ENCODE measurements around the gene CRIP1.

DNA sequence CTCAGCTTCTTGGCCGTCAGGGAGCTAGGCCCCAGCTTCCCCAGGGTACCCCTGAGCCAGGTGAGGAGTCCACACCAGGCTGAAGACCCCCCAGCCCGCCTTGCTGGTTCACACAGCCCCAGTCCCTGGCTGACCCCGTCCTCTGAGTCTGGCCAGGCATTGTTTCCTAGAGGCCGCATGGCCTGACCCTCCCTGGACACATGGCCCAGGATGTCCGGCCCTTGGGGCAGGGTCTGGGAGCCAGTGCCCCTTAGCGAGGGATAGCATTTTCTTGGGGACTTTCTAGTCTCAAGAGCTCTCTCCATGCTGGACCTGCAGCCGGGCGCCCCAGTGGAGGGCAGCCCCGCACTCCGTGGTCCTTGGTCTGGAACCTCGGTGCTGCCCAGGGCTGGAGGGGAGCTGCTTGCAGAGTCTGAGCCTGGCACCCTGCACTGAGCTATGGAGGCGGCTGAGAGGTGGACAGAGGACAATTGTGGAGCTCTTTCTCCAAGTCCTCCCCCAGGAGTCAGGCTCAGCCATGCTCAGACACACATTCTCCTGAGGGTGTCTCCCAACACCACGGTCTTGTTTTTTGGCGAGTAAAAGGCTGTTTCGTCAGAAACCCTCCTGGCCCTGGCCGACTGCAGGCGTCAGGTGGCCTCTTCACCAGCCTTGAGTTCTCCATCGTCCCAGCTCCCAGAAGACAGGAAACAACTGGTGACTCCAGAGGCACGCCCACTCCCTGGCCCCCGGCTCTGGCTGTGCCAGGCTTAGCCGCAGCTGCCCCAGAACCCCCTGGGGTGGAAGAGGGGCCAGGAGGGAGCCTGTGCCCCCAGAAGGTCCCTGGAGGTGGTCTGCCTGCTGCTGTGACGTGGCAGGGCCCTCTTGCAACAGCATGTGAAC lies 29.7 kb upstream of the CRIP1 start:
- TF ChIP-seq, protein P1, sequence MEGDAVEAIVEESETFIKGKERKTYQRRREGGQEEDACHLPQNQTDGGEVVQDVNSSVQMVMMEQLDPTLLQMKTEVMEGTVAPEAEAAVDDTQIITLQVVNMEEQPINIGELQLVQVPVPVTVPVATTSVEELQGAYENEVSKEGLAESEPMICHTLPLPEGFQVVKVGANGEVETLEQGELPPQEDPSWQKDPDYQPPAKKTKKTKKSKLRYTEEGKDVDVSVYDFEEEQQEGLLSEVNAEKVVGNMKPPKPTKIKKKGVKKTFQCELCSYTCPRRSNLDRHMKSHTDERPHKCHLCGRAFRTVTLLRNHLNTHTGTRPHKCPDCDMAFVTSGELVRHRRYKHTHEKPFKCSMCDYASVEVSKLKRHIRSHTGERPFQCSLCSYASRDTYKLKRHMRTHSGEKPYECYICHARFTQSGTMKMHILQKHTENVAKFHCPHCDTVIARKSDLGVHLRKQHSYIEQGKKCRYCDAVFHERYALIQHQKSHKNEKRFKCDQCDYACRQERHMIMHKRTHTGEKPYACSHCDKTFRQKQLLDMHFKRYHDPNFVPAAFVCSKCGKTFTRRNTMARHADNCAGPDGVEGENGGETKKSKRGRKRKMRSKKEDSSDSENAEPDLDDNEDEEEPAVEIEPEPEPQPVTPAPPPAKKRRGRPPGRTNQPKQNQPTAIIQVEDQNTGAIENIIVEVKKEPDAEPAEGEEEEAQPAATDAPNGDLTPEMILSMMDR (IDR thresholded peaks at IDR 0.05; ENCODE audit: insufficient read depth, low read depth, low read length), result no peak
- TF ChIP-seq EZH2 (IDR thresholded peaks at IDR 0.05; ENCODE audit: insufficient read depth, low read length), result no peak
